HG03097 (cell line): ENCODE results near the gene ANKRD33.

ENCODE experiments used
- ATAC-seq: cut with Tn5 transposase; IDR thresholded peaks from one replicate; pipeline ENCODE4 v1.9.1; 2021; ENCODE audit not compliant: unreplicated experiment, low FRiP score

Gene ANKRD33

GRCh38 chr12:51915003-51915625, 27.2 kb downstream of the ANKRD33 start:
- no peak for ATAC-seq

DNA sequence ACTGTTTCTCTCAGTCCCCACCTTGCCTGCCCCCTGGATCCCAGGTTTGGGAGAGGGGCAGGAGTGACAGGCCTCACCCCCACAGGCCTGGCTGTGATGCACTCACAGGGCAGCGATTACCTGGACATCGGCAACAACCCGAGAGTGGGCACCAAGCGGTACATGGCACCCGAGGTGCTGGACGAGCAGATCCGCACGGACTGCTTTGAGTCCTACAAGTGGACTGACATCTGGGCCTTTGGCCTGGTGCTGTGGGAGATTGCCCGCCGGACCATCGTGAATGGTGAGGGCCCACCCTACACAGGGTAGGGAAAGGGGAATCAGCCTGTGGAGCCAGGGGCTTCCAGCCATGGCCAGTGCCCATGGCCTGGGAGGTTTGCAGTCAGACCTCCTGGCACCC, 28.0 kb downstream of the ANKRD33 start:
- ATAC-seq: no peak

DNA sequence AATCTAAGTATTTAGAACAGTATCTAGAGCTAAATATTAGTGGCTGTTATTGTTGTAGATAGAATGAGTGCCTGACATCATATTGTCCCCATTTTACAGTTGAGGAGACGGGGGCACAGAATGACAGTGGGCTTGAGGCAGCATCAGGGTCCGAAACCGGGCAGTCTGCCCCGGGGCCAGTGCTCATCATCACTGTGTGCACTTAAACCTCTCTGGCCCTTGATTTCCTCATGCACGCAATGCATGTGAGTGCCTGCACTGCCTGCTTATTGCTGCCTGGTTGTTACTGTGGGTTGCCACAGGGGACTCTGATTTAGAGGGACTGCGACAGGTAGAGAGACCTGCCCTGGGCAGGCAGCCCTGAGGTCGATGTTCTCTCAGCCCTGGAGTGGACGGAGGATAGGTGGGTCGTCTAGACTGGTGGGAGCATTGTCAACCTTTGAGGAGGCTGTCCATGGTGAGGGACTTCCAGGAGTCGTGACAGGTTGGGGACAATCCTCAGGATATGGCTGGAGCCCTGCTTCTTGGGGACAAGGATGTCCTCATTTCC, 29.2 kb downstream of the ANKRD33 start:
- no peak for ATAC-seq

GRCh38 chr12:51917746-51918453, 30.0 kb downstream of the ANKRD33 start:
- no peak for ATAC-seq

- ATAC-seq: no peak
Measured at GRCh38 chr12:51920046-51920445, 32.1 kb downstream of the ANKRD33 start.

DNA sequence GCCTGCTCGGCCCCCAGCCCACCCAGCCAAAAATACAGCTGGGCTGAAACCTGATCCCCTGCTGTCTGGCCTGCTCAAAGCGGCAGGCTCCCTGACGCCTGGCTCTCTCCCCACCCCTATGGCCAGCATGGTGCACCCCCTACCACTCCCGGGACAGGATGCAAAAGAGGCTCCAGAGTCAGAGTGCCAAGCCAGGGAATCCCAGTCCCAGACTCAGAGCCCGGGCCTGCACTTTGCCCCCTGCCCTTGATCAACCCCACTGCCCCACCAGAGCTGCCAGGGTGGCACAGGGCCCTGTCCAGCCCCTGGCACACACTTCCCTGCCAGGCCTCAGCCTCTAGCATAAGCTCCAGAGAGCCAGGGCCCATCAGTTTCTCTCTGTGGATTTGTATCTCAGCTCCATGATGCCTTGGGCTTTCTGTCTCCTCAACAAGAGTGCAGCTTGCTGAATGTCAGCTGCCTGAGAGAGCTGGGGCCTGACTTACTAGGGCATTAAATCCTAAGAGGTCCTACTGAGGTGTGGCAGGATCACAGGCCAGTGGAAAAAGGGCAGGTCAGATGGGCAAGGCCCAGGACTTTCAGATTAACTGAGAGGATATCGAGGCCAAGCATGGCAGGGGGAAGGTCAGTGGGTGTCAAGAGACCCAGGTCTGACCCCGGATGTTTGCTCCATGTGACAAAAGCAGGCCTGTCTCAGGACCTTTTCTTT, 33.3 kb downstream of the ANKRD33 start:
- ATAC-seq: no peak

DNA sequence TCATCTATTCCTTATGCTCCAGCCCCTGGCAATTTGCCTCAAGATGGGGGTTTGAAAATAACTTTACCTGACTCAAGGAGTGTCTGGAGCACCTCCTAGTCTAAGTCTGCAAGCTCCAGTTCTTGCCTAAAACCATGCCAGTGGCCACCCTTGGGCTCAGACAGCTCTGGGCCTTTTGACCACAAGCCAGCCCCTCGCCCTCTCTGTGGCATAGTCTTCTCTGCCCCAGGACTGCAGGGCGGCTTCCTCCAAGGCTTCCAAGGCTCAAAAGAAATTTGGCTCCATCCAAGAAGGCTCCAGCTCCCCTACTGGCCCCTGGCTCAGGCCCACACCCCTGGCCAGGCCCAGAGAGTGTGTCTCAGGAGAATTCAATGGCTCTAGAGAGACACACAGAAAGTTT, 34.2 kb downstream of the ANKRD33 start:
- ATAC-seq: no peak

DNA sequence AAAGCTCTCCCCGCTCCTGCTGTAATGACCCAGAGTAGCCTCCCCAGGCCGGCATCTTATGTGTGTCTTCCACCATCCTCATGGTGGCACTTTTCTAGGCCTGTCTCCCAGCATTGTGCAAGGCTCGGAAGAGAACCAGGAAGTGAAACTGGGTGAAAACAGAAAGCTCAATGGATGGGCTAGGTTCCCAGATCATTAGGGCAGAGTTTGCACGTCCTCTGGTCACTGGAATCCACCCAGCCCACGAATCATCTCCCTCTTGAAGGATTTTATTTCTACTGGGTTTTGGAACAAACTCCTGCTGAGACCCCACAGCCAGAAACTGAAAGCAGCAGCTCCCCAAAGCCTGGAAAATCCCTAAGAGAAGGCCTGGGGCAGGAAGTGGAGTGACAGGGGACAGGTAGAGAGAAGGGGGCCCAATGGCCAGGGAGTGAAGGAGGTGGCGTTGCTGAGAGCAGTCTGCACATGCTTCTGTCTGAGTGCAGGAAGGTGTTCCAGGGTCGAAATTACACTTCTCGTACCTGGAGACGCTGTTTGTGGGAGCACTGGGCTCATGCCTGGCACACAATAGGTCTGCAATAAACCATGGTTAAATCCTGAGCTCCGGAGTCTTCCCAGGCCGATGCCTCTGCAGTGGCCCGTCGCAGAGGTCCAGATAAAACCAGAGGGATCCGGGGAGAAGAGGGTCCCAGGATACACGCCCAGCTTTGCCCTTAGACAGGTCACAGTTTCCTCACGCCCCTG, 35.0 kb downstream of the ANKRD33 start:
- no peak for ATAC-seq

DNA sequence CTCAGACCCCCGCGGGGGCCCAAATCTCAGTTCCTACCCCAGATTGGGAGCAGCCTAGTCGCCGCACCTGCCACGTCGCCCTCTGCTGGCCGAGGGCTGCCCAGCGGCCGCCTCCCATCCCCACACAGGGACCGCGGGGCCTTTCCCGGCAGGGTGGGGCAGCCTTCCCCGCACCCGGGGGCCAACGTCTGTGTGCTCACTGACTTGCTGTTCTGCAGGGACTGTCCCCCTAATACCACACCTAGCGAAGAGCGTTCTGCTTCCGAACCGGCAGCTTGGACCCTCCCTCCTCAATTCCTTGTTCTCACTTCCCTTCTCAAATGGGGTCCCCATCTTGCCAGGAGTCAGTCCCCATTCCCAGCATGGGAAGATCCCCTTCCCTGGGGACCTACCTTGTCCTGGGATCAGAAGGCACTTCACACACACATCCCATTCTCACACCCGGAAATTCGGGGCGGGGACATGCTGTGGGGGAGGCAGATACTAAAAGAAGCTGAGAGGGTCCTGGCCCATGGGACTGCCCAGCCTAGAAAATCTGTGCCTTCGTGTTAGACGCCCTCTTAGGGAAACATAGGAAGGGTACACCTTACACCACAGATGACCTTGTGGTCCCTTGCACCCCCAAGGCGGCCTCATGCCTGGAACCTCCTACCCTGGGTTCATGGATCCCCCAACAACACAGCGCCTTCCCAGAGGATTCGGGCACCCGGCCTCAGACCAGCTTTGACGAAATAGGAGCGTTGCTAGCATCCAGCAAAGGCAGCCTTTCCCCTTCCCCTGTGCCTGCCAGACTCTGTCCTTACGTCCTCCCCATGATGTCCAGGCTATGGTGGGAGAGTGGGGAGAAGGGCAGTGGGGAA, 35.8 kb downstream of the ANKRD33 start:
- no peak for ATAC-seq

DNA sequence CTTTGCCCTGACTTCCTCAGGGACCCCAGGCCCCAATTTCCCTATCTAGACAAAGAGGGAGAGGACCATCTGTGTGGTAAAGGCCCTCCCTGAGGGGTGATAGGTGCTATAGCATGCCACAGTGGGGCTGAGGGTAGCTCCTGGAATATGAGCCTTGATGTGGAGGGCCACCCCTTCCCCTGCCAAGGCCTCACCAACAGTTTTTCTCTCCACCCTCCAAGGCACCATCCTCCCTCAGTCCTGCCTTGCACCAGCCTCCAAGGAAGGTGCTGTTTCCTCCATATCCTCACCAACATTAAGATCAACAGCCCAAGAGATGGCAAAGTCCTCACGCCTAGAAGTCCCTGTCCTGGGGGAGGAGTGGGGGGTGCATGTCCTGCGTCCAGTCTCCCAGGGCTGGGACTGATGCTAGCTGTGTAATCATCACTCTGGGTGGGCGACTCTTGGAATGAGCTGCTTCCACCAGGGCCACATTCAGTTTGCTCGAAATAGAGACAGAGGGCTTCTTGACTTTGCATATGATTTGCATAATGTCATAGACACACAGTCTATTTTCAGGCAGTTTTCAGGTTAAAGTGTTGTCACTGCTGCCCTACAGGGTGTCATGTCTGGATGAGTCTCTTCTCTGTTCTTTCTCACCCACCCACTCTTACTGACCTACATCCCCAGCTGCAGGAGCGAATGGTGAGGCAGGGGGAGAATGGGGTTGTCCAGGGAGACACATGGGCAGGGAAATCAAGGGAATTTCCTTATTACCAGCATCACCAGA, 36.8 kb downstream of the ANKRD33 start:
- no peak for ATAC-seq

DNA sequence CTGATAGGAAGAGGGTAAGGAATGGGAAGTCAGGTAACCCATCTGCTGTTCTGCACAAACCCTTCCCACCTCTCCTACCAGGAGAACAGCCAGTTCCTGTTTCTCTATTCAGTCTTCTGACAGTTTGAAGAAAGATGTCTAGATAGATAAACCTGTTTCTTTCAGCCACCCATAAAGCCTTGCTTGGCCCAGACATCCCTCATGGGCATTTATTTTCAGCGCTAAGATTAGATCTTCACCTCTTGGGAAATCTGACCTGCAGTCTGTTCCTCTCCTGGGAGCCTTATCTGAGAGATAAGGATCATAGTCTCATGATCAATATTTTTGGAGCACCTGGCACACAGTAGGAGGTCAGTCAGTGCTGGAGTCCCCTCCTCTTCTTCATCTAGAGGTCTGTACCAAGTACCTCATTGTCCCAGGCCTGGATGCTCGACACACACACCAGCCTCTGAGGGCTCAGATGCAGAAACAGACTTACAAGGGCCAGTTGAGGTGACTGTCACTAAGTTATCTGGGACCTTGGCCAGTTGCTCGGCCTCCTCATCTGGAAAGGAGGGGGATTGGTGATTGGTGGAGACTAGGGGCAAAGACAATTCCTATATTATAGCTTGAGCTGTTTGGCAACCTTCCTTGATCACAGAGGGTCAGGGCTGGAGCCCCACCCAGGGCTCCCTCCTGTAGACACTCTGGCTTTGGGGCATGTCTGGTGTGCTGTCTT, 37.6 kb downstream of the ANKRD33 start:
- ATAC-seq: no peak

GRCh38 chr12:51926064-51926632, 38.2 kb downstream of the ANKRD33 start:
- ATAC-seq: no peak

GRCh38 chr12:51926718-51927117, 38.8 kb downstream of the ANKRD33 start:
- no peak for ATAC-seq

DNA sequence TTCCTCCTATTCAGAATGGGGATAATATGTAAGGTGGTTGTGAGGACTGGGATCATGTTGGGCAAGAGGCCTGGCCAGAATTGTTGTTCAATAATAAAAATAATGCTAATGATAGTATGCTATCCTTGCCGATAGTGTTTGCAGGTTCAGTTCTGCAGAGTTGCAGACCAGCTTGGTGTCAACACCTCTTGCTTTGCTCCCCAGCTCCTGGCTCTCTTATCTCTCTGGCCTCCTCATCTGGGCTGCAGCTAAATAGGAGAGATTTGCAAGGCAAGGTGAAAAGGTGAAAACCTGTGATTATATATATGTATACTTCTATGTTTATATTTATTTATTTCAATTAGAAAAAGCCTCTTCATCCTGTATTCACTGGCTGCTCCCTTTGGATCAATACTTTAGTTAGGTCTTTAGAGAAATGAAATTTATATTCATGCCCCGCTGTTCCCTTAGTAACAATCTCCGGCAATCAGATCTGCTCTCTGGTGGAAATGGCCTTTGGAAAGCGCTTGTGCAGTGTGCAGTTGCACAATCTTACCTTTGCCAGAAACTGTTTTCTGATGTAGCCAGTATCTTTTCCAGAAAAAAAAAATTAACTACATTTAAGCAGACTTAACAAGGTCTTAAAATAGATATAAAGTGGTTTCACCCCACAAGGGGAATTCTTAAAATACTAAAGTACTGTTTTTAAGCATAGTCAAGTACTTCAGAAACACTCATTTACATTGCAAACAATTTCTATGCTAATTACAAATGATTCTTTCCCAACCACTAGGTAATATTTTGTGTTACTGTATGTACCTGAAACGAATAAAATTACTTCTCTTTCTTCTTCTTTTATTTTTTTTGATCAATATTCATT, 44.5 kb downstream of the ANKRD33 start:
- ATAC-seq: no peak

DNA sequence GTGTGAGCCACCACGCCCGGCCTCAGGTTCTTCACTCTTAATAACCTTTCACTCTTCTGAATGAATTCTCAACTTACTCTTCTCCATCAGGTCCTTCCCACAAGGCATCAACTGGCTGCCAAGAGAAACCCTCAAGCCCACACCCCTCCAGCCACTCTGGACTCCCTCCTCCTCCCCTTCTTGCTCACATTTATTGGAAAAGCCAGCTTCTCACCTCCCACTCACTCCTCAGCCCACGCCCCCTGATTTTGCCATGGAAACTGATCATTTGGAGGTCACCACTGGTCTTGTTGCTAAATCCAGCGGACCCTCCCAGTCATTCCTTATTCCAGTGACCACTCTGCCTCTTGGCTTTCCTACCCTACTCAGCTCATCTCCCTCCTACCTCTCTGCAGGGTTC, 46.2 kb downstream of the ANKRD33 start:
- no peak for ATAC-seq

DNA sequence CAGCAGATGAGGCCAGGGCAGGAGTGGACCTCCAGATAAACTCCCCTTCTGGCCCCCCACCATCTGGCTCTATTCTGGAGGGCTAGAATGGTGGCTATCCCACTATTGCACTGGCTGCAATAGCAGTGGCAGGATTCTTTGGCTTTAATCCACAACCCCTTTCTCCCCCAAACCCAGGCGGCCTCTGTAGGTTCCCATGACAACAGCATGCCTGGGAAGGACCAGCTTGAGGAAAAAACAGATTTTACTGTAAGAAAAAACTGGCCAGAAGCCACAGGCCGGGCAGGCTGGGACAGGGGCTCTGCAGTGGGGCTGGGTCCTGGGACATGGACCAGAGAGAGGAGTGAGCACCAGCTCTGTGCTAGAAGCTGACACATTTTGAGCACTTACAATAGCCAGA, 50.0 kb downstream of the ANKRD33 start:
- ATAC-seq: no peak

GRCh38 chr12:51938726-51939125, 50.8 kb downstream of the ANKRD33 start:
- ATAC-seq: no peak
